ENCODE results near the gene RINT1. TPM values are rescaled to one million over a fixed set of nuclear protein-coding genes. Genes with fewer than 3 reads are reported as not detected.
A peak's percentile ranks its signal among the peaks of the same experiment; 100 is the strongest.
"Not testable (repeated sequence)": the region's sequence is repeated elsewhere in the genome, so short reads cannot be mapped to it uniquely, and the experiment has no call there.

Gene RINT1
- polyA plus RNA-seq, 2 donors: 12.1 to 15.5 TPM

DNA sequence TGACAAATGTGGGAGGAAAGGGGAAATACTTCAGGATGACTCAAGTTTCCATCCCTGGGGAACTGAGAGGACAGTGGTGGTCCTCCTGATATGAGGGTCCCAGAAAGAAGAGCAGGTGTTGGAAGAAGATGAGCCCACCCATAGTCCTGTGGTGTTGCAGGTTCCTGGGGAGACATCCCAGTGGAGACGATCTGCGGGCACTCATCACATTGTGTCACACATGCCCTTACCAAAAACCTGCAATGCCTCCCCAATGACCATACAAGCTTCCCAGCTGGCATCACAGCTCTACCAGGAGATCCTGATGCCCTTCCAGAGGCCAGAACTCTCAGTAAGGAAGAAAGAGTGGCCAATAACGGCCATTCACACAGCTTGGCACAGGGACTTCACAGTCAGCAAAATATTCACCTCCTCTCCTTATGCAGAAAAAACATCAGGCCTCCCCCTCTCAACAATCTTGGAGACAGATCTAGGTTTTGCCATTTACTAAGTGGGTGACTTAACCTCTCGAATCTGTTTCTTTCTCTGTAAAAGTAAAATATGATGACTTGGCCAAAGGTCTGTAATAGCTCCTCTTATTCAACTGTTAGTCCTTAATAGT lies 19.0 kb upstream of the RINT1 start:
- Histone ChIP-seq H3K36me3 (ENCODE audit: control insufficient read depth in 2 of 2, insufficient read depth in 2 of 2, low read length in 1 of 2) (peaks cover 0 to 3% of the 10 kb centered on the region in 2 donors), H3K4me1 (ENCODE audit: control insufficient read depth in 2 of 2, insufficient read depth in 2 of 2, low read length in 1 of 2) (no peaks in the 10 kb centered on the region), H3K27me3 (ENCODE audit: control insufficient read depth in 1 of 2, insufficient read depth in 2 of 2, low read length in 2 of 2) (no peaks in the 10 kb centered on the region), H3K4me3 (ENCODE audit: low read depth in 1 of 2, low read length in 2 of 2) (no peak overlapping the region), H3K9me3 (ENCODE audit: control insufficient read depth in 2 of 2, insufficient read depth in 1 of 2, low read depth in 1 of 2, low read length in 1 of 2) (no peaks in the 10 kb centered on the region), H3K27ac (ENCODE audit: low read depth in 2 of 2, low read length in 1 of 2) (no peak overlapping the region)
- 91 to 95% methylated on average over 4 of the region's 4 CpGs for WGBS, 2 donors

DNA sequence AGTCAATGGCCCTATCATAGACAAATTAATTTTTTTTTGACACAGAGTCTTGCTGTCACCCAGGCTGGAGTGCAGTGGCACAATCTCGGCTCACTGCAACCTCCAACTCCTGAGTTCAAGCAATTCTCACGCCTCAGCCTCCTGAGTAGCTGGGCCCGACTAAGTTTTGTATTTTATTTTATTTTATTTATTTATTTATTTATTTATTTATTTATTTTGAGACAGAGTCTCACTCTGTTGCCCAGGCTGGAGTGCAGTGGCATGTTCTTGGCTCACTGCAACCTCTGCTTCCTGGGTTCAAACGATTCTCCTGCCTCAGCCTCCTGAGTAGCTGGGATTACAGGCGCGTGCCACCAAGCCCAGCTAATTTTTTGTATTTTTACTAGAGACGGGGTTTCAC lies 16.4 kb upstream of the RINT1 start:
- not testable (repeated sequence) for H3K36me3 ChIP-seq (ENCODE audit: control insufficient read depth in 2 of 2, insufficient read depth in 2 of 2, low read length in 1 of 2); H3K4me3 ChIP-seq (ENCODE audit: low read depth in 1 of 2, low read length in 2 of 2); H3K4me1 ChIP-seq (ENCODE audit: control insufficient read depth in 2 of 2, insufficient read depth in 2 of 2, low read length in 1 of 2); H3K27me3 ChIP-seq (ENCODE audit: control insufficient read depth in 1 of 2, insufficient read depth in 2 of 2, low read length in 2 of 2); H3K27ac ChIP-seq (ENCODE audit: low read depth in 2 of 2, low read length in 1 of 2); H3K9me3 ChIP-seq (ENCODE audit: control insufficient read depth in 2 of 2, insufficient read depth in 1 of 2, low read depth in 1 of 2, low read length in 1 of 2)
- 95 to 96% methylated on average over 7 of the region's 7 CpGs for WGBS, 2 donors

DNA sequence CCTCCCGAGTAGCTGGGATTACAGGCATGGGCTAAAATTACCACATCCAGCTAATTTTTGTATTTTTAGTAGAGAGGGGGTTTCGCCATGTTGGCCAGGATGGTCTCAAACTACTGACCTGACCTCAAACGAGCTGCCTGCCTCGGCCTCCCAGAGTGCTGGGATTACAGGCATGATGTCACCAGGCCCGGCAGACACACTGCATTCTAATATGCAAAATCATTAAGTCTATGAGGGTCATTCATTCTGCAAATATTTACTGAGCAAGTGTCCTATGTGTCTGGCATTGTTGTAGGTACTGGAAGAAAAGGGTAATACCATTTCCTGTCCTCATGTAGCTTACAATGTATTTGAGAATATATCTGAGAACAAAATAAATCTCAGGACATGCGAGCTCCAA lies 12.6 kb upstream of the RINT1 start:
- Histone ChIP-seq H3K36me3 (ENCODE audit: control insufficient read depth in 2 of 2, insufficient read depth in 2 of 2, low read length in 1 of 2) (no peaks in the 10 kb centered on the region), H3K4me3 (ENCODE audit: low read depth in 1 of 2, low read length in 2 of 2) (no peak overlapping the region), H3K4me1 (ENCODE audit: control insufficient read depth in 2 of 2, insufficient read depth in 2 of 2, low read length in 1 of 2) (peaks cover 0 to 2% of the 10 kb centered on the region in 2 donors), H3K9me3 (ENCODE audit: control insufficient read depth in 2 of 2, insufficient read depth in 1 of 2, low read depth in 1 of 2, low read length in 1 of 2) (no peaks in the 10 kb centered on the region), H3K27ac (ENCODE audit: low read depth in 2 of 2, low read length in 1 of 2) (no peak overlapping the region), H3K27me3 (ENCODE audit: control insufficient read depth in 1 of 2, insufficient read depth in 2 of 2, low read length in 2 of 2) (no peaks in the 10 kb centered on the region)
- WGBS, 2 donors: 90 to 93% methylated on average over 6 of the region's 6 CpGs

DNA sequence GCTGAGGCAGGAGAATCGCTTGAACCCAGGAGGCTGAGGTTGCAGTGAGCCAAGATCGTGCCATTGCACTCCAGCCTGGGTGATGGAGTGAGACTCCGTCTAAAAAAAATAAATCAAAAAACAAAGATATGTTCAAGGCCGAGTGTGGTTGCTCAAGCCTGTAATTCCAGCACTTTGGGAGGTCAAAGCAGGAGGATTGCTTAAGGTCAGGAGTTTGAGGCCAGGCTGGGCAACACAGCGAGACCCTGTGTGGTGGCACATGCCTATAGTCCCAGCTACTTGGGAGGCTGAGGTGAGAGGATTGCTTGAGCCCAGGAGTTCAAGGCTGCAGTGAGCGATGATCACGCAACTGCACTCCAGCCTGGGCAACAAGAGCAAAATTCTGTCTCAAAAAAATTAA lies 11.4 kb upstream of the RINT1 start:
- not testable (repeated sequence) for H3K27me3 ChIP-seq (ENCODE audit: control insufficient read depth in 1 of 2, insufficient read depth in 2 of 2, low read length in 2 of 2); H3K9me3 ChIP-seq (ENCODE audit: control insufficient read depth in 2 of 2, insufficient read depth in 1 of 2, low read depth in 1 of 2, low read length in 1 of 2); H3K4me3 ChIP-seq (ENCODE audit: low read depth in 1 of 2, low read length in 2 of 2); H3K4me1 ChIP-seq (ENCODE audit: control insufficient read depth in 2 of 2, insufficient read depth in 2 of 2, low read length in 1 of 2); H3K27ac ChIP-seq (ENCODE audit: low read depth in 2 of 2, low read length in 1 of 2); H3K36me3 ChIP-seq (ENCODE audit: control insufficient read depth in 2 of 2, insufficient read depth in 2 of 2, low read length in 1 of 2)
- WGBS, 2 donors: 92 to 95% methylated on average over 7 of the region's 7 CpGs

DNA sequence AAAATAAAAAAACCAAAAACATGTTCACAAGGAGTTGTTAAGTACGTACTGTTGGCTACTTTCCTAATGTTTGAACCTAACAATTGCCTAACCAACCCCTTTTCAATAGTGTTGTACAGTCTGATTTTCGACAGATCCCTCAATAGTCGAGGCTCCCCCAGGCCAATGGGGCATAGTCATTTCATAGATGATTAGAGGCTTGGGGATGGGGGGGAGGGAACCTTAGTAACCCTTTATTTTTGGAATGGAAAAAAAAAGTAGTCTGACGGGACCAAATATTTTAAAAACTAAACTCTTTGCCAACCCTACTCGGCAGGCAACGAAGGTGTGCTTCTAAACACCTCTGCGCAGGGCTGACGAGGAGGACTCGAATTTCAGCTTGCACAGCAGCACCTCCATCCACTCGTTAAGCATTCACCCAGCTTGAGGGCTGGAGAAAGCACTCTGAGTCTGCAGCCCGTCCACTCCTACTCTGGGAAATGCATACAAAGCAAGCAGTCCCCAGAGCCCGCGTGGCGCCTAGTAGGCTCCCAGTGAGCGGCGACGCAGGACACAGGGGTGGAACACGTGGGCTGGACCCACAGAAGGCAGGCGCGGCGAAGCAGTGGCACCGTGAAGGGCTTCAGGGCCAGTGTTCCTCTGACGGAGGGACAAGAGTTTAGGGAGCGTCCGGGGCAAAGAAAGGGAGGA lies 10.8 kb upstream of the RINT1 start:
- peak overlapping the region; percentile 87 to 97 for H3K27ac ChIP-seq (ENCODE audit: low read depth in 2 of 2, low read length in 1 of 2)
- no peaks in the 10 kb centered on the region for H3K27me3 ChIP-seq (ENCODE audit: control insufficient read depth in 1 of 2, insufficient read depth in 2 of 2, low read length in 2 of 2)
- H3K4me3 ChIP-seq (ENCODE audit: low read depth in 1 of 2, low read length in 2 of 2): peak overlapping the region; percentile 80 to 87
- peaks cover 0 to 2% of the 10 kb centered on the region in 2 donors for H3K4me1 ChIP-seq (ENCODE audit: control insufficient read depth in 2 of 2, insufficient read depth in 2 of 2, low read length in 1 of 2)
- no peaks in the 10 kb centered on the region for H3K9me3 ChIP-seq (ENCODE audit: control insufficient read depth in 2 of 2, insufficient read depth in 1 of 2, low read depth in 1 of 2, low read length in 1 of 2)
- no peaks in the 10 kb centered on the region for H3K36me3 ChIP-seq (ENCODE audit: control insufficient read depth in 2 of 2, insufficient read depth in 2 of 2, low read length in 1 of 2)
- WGBS, 2 donors: 5 to 15% methylated on average over 23 to 25 of the region's 25 CpGs

DNA sequence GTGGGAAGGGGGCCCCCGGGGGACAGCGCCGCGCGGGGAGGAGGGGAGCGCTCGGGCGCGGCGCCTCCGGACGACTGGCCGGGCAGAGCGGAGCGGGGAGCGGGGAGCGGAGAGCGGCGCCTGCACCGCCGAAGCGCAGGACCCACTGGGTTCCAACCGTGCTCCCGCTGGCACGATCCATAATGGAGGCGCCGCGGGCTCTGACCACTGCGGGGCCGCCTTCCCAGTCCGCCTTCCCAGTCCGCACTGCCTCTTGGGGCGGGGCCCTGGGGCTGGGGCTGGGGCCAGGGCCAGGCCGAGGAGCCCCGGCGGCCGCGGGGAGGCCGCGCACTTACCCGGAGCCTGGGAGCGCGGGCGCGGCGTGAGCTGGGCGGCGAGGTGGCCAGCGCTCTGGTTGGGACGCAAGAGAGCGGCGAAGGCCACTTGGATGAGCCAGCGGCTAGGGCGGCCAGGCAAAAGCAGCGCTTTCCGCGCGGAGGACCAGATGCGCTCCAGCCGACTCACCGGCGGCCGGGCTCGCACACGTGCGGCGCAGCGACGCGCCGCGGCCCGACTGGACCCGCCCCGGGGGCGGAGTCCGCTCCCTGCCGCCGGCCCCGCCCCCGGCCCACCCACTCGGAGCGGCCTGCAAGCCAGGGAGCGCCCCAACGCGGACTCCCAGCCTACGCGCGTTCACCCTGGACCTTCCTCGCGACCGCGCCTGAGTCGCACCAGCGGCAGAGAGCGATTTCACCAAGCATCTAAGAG lies 10.1 kb upstream of the RINT1 start, which contains the start of gene PUS7:
TSS of gene PUS7 (minus strand) at position 555 of the 747 bp plus-strand sequence. CDS start 13,759 bp downstream, outside the sequence.
- WGBS, 2 donors: 0 to 1% methylated on average over 68 to 96 of the region's 96 CpGs

DNA sequence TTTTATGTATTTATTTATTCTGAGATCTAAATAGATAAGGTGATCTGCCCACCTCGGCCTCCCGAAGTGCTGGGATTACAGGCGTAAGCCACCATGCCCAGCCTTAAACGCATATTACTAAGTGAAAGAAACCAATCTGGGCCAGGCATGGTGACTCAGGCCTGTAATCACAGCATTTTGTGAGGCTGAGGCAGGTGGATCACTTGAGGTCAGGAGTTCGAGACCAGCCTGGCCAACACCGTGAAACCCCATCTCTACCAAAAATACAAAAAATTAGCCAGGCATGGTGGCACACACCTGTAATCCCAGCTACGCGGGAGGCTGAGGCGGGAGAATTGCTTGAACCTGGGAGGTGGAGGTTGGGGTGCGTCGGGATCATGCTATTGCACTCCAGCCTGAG lies 7.6 kb upstream of the RINT1 start:
- H3K9me3 ChIP-seq (ENCODE audit: control insufficient read depth in 2 of 2, insufficient read depth in 1 of 2, low read depth in 1 of 2, low read length in 1 of 2); H3K27me3 ChIP-seq (ENCODE audit: control insufficient read depth in 1 of 2, insufficient read depth in 2 of 2, low read length in 2 of 2); H3K27ac ChIP-seq (ENCODE audit: low read depth in 2 of 2, low read length in 1 of 2); H3K36me3 ChIP-seq (ENCODE audit: control insufficient read depth in 2 of 2, insufficient read depth in 2 of 2, low read length in 1 of 2); H3K4me3 ChIP-seq (ENCODE audit: low read depth in 1 of 2, low read length in 2 of 2); H3K4me1 ChIP-seq (ENCODE audit: control insufficient read depth in 2 of 2, insufficient read depth in 2 of 2, low read length in 1 of 2): not testable (repeated sequence)
- 92 to 97% methylated on average over 11 of the region's 11 CpGs for WGBS, 2 donors

More for the DNA sequence above, 10.1 kb upstream of the RINT1 start, which contains the start of gene PUS7:
- Histone ChIP-seq H3K27ac (ENCODE audit: low read depth in 2 of 2, low read length in 1 of 2) (peak within 1 kb of the TSS; percentile 89 to 97), H3K4me3 (ENCODE audit: low read depth in 1 of 2, low read length in 2 of 2) (peak within 1 kb of the TSS; percentile 80 to 87), H3K4me1 (ENCODE audit: control insufficient read depth in 2 of 2, insufficient read depth in 2 of 2, low read length in 1 of 2) (peaks cover 0 to 2% of the 10 kb centered on the region in 2 donors), H3K27me3 (ENCODE audit: control insufficient read depth in 1 of 2, insufficient read depth in 2 of 2, low read length in 2 of 2) (no peaks in the 10 kb centered on the region), H3K36me3 (ENCODE audit: control insufficient read depth in 2 of 2, insufficient read depth in 2 of 2, low read length in 1 of 2) (no peaks in the 10 kb centered on the region), H3K9me3 (ENCODE audit: control insufficient read depth in 2 of 2, insufficient read depth in 1 of 2, low read depth in 1 of 2, low read length in 1 of 2) (no peaks in the 10 kb centered on the region)

DNA sequence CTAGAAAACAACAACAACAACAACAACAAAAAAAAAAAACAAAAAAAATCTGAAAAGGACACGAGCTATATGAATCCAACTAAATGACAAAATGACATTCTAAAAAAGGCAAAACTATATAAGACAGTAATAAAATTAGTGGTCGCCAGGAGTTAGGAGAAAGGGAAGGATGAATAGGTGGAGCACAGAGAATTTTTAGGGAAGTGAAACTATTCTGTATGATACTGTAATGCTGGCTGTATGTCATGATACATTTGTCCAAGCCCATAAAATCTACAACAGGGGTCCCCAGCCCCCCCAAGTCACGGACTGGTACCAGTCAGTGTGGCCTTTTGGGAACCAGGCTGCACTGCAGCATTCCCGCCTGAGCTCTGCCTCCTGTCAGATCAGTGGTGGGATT lies 7.2 kb upstream of the RINT1 start:
- Histone ChIP-seq H3K27me3 (ENCODE audit: control insufficient read depth in 1 of 2, insufficient read depth in 2 of 2, low read length in 2 of 2) (no peaks in the 10 kb centered on the region), H3K9me3 (ENCODE audit: control insufficient read depth in 2 of 2, insufficient read depth in 1 of 2, low read depth in 1 of 2, low read length in 1 of 2) (no peaks in the 10 kb centered on the region), H3K4me1 (ENCODE audit: control insufficient read depth in 2 of 2, insufficient read depth in 2 of 2, low read length in 1 of 2) (peaks cover 0 to 2% of the 10 kb centered on the region in 2 donors), H3K27ac (ENCODE audit: low read depth in 2 of 2, low read length in 1 of 2) (no peak overlapping the region), H3K36me3 (ENCODE audit: control insufficient read depth in 2 of 2, insufficient read depth in 2 of 2, low read length in 1 of 2) (no peaks in the 10 kb centered on the region), H3K4me3 (ENCODE audit: low read depth in 1 of 2, low read length in 2 of 2) (no peak overlapping the region)
- WGBS, 2 donors: 81 to 88% methylated on average over 4 of the region's 4 CpGs

DNA sequence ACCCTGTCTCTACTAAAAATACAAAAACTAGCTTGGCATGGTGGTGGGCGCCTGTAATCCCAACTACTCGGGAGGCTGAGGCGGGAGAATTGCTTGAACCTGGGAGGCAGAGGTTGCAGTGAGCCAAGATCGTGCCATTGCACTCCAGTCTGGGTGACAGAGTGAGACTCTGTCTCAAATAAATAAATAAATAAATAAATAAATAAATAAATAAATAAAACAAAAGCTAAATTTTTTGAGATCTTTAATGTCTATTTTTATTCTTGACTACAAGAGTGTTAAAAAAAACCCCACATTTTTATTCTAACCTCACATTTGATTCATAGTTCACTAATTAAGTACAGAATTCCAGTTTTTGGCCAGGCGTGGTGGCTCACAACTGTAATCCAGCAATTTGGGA lies 4.3 kb upstream of the RINT1 start:
- 93 to 96% methylated on average over 5 of the region's 5 CpGs for WGBS, 2 donors
- not testable (repeated sequence) for H3K4me1 ChIP-seq (ENCODE audit: control insufficient read depth in 2 of 2, insufficient read depth in 2 of 2, low read length in 1 of 2)

More for the DNA sequence above, 4.3 kb upstream of the RINT1 start:
- not testable (repeated sequence) for H3K36me3 ChIP-seq (ENCODE audit: control insufficient read depth in 2 of 2, insufficient read depth in 2 of 2, low read length in 1 of 2); H3K4me3 ChIP-seq (ENCODE audit: low read depth in 1 of 2, low read length in 2 of 2); H3K27me3 ChIP-seq (ENCODE audit: control insufficient read depth in 1 of 2, insufficient read depth in 2 of 2, low read length in 2 of 2); H3K27ac ChIP-seq (ENCODE audit: low read depth in 2 of 2, low read length in 1 of 2); H3K9me3 ChIP-seq (ENCODE audit: control insufficient read depth in 2 of 2, insufficient read depth in 1 of 2, low read depth in 1 of 2, low read length in 1 of 2)

Measured in esophagus (tissue), 2 donors.